HepG2 (cell line): ENCODE data around the gene FMNL2. TPM values are rescaled to one million over a fixed set of nuclear protein-coding genes. Genes with fewer than 3 reads are reported as not detected.

Experiments used
- CTCF ChIP-seq: sonication (generic); formaldehyde crosslinking; IDR thresholded peaks from 2 replicates; pipeline ENCODE4 v1.5.0; 2020; ENCODE audit warnings: mild to moderate bottlenecking, missing genetic modification reagents, moderate library complexity
- PRDM4 ChIP-seq: sonication (generic); formaldehyde crosslinking; IDR thresholded peaks from 2 replicates; pipeline ENCODE4 v1.9.0; 2021; ENCODE audit warnings: missing genetic modification reagents, borderline replicate concordance
- ZBTB46 ChIP-seq: sonication (generic); formaldehyde crosslinking; IDR thresholded peaks from 2 replicates; pipeline ENCODE4 v1.4.0; 2020; ENCODE audit warnings: mild to moderate bottlenecking, missing genetic modification reagents, borderline replicate concordance
- ZNF543 ChIP-seq: sonication (generic); formaldehyde crosslinking; IDR thresholded peaks from 2 replicates; pipeline ENCODE4 v1.4.0; 2020; ENCODE audit warnings: mild to moderate bottlenecking, missing genetic modification reagents
- polyA plus RNA-seq, 8 experiments: library from polyadenylated mRNA; depleted of rRNA in 3 of 8; stranded (reverse) in 7 of 8; unstranded in 1 of 8; fragments of >200 nt; fragmentation: Illumina TruSeq in 4 of 8; extraction: Trizol in 4 of 8; gene quantifications; 2 replicates each; pipeline versions ENCODE4 v1.2.1 to v1.2.3, GENCODE V29; 2011 to 2016; ENCODE audit warnings: low read depth in 4 of 8, missing spikeins in 1 of 8, mixed read lengths in 1 of 8; ENCODE audit not compliant: insufficient read depth in 1 of 8
- total RNA-seq, 5 experiments: library from RNA; depleted of rRNA; stranded (reverse); fragments of >200 nt; fragmentation: Illumina TruSeq; extraction: Trizol; gene quantifications; 2 replicates each; pipeline ENCODE4 v1.2.3, GENCODE V29; 2016; ENCODE audit warnings: low read depth in 1 of 5

The FMNL2 gene
- total and polyA plus RNA-seq, 2 of the 13 experiments (the other 11 are each of a cell fraction or from before 2014, with no cell fraction given), result 66.5 to 67.7 TPM

- TF ChIP-seq PRDM4 (CRISPR knock-in tag) (no peak), ZNF543 (CRISPR knock-in tag) (no peak), ZBTB46 (CRISPR knock-in tag) (no peak), CTCF (CRISPR knock-in tag) (no peak)
Observed at GRCh38 chr2:152335726-152336118, 748 bp downstream of the FMNL2 start (continued).
